ENCODE results near the gene SHPK.

Gene SHPK

DNA sequence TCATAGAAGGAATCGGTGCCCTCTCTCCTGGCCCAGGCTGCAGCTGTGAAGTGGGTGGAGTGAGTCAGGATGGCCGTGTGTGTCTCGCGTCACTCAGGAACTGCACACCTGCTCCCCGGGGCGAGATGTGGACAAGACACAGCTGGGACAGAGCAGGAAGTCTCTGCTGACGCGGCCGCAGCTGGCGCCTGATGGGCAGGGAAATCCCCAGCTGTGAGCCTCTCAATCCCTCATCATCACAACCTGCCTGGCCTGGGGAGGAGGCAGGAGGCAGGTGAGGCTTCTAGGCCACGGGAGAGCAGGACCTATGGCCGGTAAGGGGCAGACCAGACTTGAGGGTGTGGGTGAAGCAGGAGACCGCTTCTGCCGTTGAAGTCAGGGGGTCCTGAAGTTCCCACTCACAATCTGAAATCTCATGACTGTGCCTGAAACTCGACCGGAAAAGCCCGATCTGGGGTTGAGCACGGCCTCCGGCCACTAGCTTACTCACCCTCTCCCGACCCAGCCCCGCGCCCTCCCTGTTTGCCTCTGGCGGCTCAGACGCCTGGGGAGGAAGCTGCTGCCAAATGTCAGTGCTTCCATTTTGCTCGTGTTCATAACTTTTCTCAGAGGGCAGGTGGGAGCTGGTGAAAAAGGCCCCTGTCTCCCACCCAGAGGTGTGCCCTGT lies 77.3 kb downstream of the SHPK start:
- peak; percentile 12 to 31 for DNase-seq (ENCODE audit: low read depth in 1 of 2, low spot score in 1 of 2)
